H1 (cell line): ENCODE measurements around the gene ADGRB3. TPM values are rescaled to one million over a fixed set of nuclear protein-coding genes. Genes with fewer than 3 reads are reported as not detected.

Experiments used
- CTCF ChIA-PET: fragments of 300-600 bp; sonication (Branson Sonifier 250); formaldehyde crosslinking; loops from one replicate; lab custom pipeline; 2021; ENCODE audit not compliant: partially characterized antibody; lab: Charles Lee
- POLR2A ChIA-PET: fragments of 300-600 bp; sonication (Branson Sonifier 250); formaldehyde crosslinking; loops from one replicate; lab custom pipeline; 2021; ENCODE audit warnings: inconsistent platforms; ENCODE audit not compliant: partially characterized antibody; lab: Charles Lee
- DNase-seq, 2 experiments: peaks; one replicate each; pipeline versions ENCODE4 v3.0.0 to v3.0.0-alpha.2; 2010 to 2022; ENCODE audit warnings: low spot score in 2 of 2, low read depth in 1 of 2, mixed read lengths in 1 of 2
- FAIRE-seq: peaks from 2 replicates; lab custom pipeline; 2011; peaks lifted over from hg19 to GRCh38; lab: Jason Lieb, UNC
- H2AFZ ChIP-seq: 2 replicates; pipeline ENCODE4 v1.8.1; 2012; ENCODE audit warnings: low read length, inconsistent platforms
- H2AK5ac ChIP-seq: 2 replicates; pipeline ENCODE4 v1.6.1; 2013; ENCODE audit warnings: low read depth, low read length
- H2BK120ac ChIP-seq: replicated peaks from 2 replicates; pipeline ENCODE3; 2013; ENCODE audit warnings: low read depth, low read length, inconsistent platforms
- H2BK12ac ChIP-seq: 2 replicates; pipeline ENCODE4 v1.6.1; 2013; ENCODE audit warnings: low read depth, low read length
- H2BK15ac ChIP-seq: 2 replicates; pipeline ENCODE4 v1.6.1; 2013; ENCODE audit warnings: low read length
- H2BK20ac ChIP-seq: 2 replicates; pipeline ENCODE4 v1.6.1; 2013; ENCODE audit warnings: low read length
- H2BK5ac ChIP-seq: 2 replicates; pipeline ENCODE4 v1.6.1; 2013; ENCODE audit warnings: low read depth, low read length
- H3K14ac ChIP-seq: 2 replicates; pipeline ENCODE4 v1.6.1; 2013; ENCODE audit warnings: inconsistent platforms; ENCODE audit not compliant: insufficient read length
- H3K18ac ChIP-seq: 2 replicates; pipeline ENCODE4 v1.6.1; 2013; ENCODE audit warnings: low read length; ENCODE audit errors: extremely low read depth
- H3K23ac ChIP-seq: 2 replicates; pipeline ENCODE4 v1.6.1; 2013; ENCODE audit warnings: inconsistent platforms; ENCODE audit not compliant: insufficient read length
- H3K23me2 ChIP-seq: 2 replicates; pipeline ENCODE4 v1.6.1; 2013; ENCODE audit warnings: low read depth, low read length
- H3K27ac ChIP-seq: 2 replicates; pipeline ENCODE4 v1.6.1; 2011; ENCODE audit warnings: low read depth, low read length, inconsistent platforms
- H3K27me3 ChIP-seq, 4 experiments: replicated peaks in 1 of 4; 1 replicate in 1 of 4; 2 replicates in 3 of 4; pipeline versions ENCODE4 v1.6.1 to v1.8.1; 2011 to 2013; ENCODE audit warnings: low read length in 3 of 4, mild to moderate bottlenecking in 3 of 4, inconsistent platforms in 2 of 4, mixed read lengths in 2 of 4, moderate library complexity in 1 of 4; ENCODE audit not compliant: control insufficient read depth in 3 of 4, insufficient read depth in 3 of 4; ENCODE audit errors: extremely low read depth in 1 of 4
- H3K36me3 ChIP-seq, 4 experiments: 2 replicates each; pipeline versions ENCODE4 v1.6.1 to v1.8.1; 2011 to 2013; ENCODE audit warnings: mild to moderate bottlenecking in 4 of 4, low read length in 3 of 4, moderate library complexity in 2 of 4, control low read depth in 1 of 4, inconsistent platforms in 1 of 4; ENCODE audit not compliant: insufficient read depth in 4 of 4, control insufficient read depth in 2 of 4
- H3K4ac ChIP-seq: replicated peaks from 2 replicates; pipeline ENCODE3; 2013; ENCODE audit warnings: low read length, low read depth, mixed read lengths, inconsistent platforms; ENCODE audit not compliant: insufficient read length
- H3K4me1 ChIP-seq, 4 experiments: replicated peaks in 1 of 4; 1 replicate in 1 of 4; 2 replicates in 3 of 4; pipeline versions ENCODE4 v1.6.1 to v1.8.1; 2011 to 2013; ENCODE audit warnings: low read length in 3 of 4, inconsistent platforms in 2 of 4, mixed read lengths in 1 of 4; ENCODE audit not compliant: insufficient read depth in 4 of 4, control insufficient read depth in 3 of 4
- H3K4me2 ChIP-seq, 2 experiments: 2 replicates each; pipeline versions ENCODE4 v1.6.1 to v1.8.1; 2011 to 2013; ENCODE audit warnings: low read depth in 2 of 2, low read length in 2 of 2, control low read depth in 1 of 2, inconsistent platforms in 1 of 2, mild to moderate bottlenecking in 1 of 2; ENCODE audit not compliant: insufficient read depth in 1 of 2
- H3K4me3 ChIP-seq, 4 experiments: fragments of 200-600, 300-600 bp in 1 of 4; sonication (generic), shearing (Covaris generic), sonication (Bioruptor Twin) in 1 of 4; 2 replicates each; pipeline versions ENCODE4 v1.5.1 to v1.8.1; 2011 to 2016; ENCODE audit warnings: low read length in 4 of 4, low read depth in 3 of 4, control low read depth in 2 of 4, inconsistent platforms in 2 of 4, mild to moderate bottlenecking in 2 of 4, mixed read lengths in 1 of 4, moderate library complexity in 1 of 4; ENCODE audit not compliant: insufficient read depth in 2 of 4; ENCODE audit errors: extremely low read depth in 1 of 4
- H3K56ac ChIP-seq: replicated peaks from 2 replicates; pipeline ENCODE3; 2013; ENCODE audit warnings: low read depth, mild to moderate bottlenecking, mixed read lengths, low read length, inconsistent platforms; ENCODE audit not compliant: insufficient read length
- H3K79me1 ChIP-seq: 2 replicates; pipeline ENCODE4 v1.6.1; 2013; ENCODE audit warnings: low read depth, low read length, control low read depth
- H3K79me2 ChIP-seq, 2 experiments: 2 replicates each; pipeline versions ENCODE4 v1.6.1 to v1.8.1; 2012 to 2013; ENCODE audit warnings: low read length in 2 of 2, mild to moderate bottlenecking in 2 of 2, inconsistent platforms in 1 of 2; ENCODE audit not compliant: insufficient read depth in 2 of 2, control insufficient read depth in 1 of 2
- H3K9ac ChIP-seq, 4 experiments: replicated peaks in 1 of 4; 1 replicate in 1 of 4; 2 replicates in 3 of 4; pipeline versions ENCODE4 v1.6.1 to v1.8.1; 2011 to 2013; ENCODE audit warnings: low read depth in 3 of 4, low read length in 3 of 4, control low read depth in 2 of 4, mild to moderate bottlenecking in 2 of 4, moderate library complexity in 2 of 4, inconsistent platforms in 1 of 4; ENCODE audit errors: extremely low read depth in 1 of 4
- H3K9me3 ChIP-seq, 2 experiments: 2 replicates each; pipeline versions ENCODE4 v1.6.1 to v1.8.1; 2012 to 2013; ENCODE audit warnings: mild to moderate bottlenecking in 2 of 2, moderate library complexity in 2 of 2, control low read depth in 1 of 2, inconsistent platforms in 1 of 2, low read depth in 1 of 2, low read length in 1 of 2, mixed read lengths in 1 of 2; ENCODE audit not compliant: insufficient read depth in 2 of 2
- H4K20me1 ChIP-seq, 2 experiments: replicated peaks in 1 of 2; 2 replicates each; pipeline versions ENCODE3 to v1.8.1; 2011 to 2013; ENCODE audit warnings: inconsistent platforms in 2 of 2, low read length in 2 of 2, mild to moderate bottlenecking in 1 of 2; ENCODE audit not compliant: insufficient read depth in 2 of 2, control insufficient read depth in 1 of 2
- H4K5ac ChIP-seq: 2 replicates; pipeline ENCODE4 v1.6.1; 2013; ENCODE audit warnings: low read length, low read depth, mixed read lengths, inconsistent platforms; ENCODE audit not compliant: insufficient read length
- H4K8ac ChIP-seq: 2 replicates; pipeline ENCODE4 v1.8.0; 2013; ENCODE audit warnings: mild to moderate bottlenecking, moderate library complexity, low read length, inconsistent platforms; ENCODE audit not compliant: insufficient read depth; ENCODE audit errors: extremely low read depth
- H4K91ac ChIP-seq: replicated peaks from 2 replicates; pipeline ENCODE3; 2013; ENCODE audit warnings: low read length, mixed read lengths, inconsistent platforms; ENCODE audit not compliant: insufficient read length
- ASH2L ChIP-seq: fragments of 200-600, 300-600 bp; sonication (generic); IDR thresholded peaks from one replicate; pipeline ENCODE4 v1.7.1; 2017; ENCODE audit warnings: low read length
- BACH1 ChIP-seq: IDR thresholded peaks from 2 replicates; pipeline ENCODE4 v1.6.1; 2012; ENCODE audit warnings: low read length, improper control_type of control experiment
- CTBP2 ChIP-seq: IDR thresholded peaks from 2 replicates; pipeline ENCODE4 v1.7.0; 2011; ENCODE audit warnings: borderline replicate concordance, mild to moderate bottlenecking, moderate library complexity, mixed read lengths, low read length; ENCODE audit not compliant: insufficient read depth, insufficient read length
- EP300 ChIP-seq, 2 experiments: IDR thresholded peaks; 1 replicate in 1 of 2; 2 replicates in 1 of 2; pipeline ENCODE4 v1.6.1; 2011 to 2012; ENCODE audit warnings: low read depth in 2 of 2, low read length in 2 of 2, mild to moderate bottlenecking in 2 of 2, borderline replicate concordance in 1 of 2, inconsistent platforms in 1 of 2, moderate library complexity in 1 of 2
- KDM1A ChIP-seq: fragments of 200-600, 300-600 bp; sonication (generic); IDR thresholded peaks from 2 replicates; pipeline ENCODE4 v1.7.1; 2016; ENCODE audit warnings: mild to moderate bottlenecking, low read length, borderline replicate concordance
- POLR2A ChIP-seq, 2 experiments: IDR thresholded peaks; 1 replicate in 1 of 2; 2 replicates in 1 of 2; pipeline ENCODE4 v1.6.1; 2011; ENCODE audit warnings: low read depth in 2 of 2, low read length in 2 of 2, mild to moderate bottlenecking in 2 of 2; ENCODE audit errors: control extremely low read depth in 1 of 2
- SIN3A ChIP-seq, 2 experiments: IDR thresholded peaks in 1 of 2; conservative IDR thresholded peaks in 1 of 2; 2 replicates each; pipeline ENCODE4 v1.6.1; 2011 to 2012; ENCODE audit warnings: low read length in 2 of 2, improper control_type of control experiment in 1 of 2, low read depth in 1 of 2, mild to moderate bottlenecking in 1 of 2
- SUZ12 ChIP-seq: fragments of 200-600 bp; sonication (generic); IDR thresholded peaks from 2 replicates; pipeline ENCODE4 v1.6.1; 2012; ENCODE audit warnings: mild to moderate bottlenecking, inconsistent platforms, low read length, moderate library complexity, mixed read lengths
- USF2 ChIP-seq: IDR thresholded peaks from 2 replicates; pipeline ENCODE4 v1.6.1; 2011; ENCODE audit warnings: low read length, improper control_type of control experiment
- ZNF274 ChIP-seq: IDR thresholded peaks from 2 replicates; pipeline ENCODE4 v1.7.0; 2012; ENCODE audit warnings: low read length, borderline replicate concordance; ENCODE audit errors: extremely low read depth
- WGBS, 2 experiments: shearing (Covaris generic) in 1 of 2; methylation state at CpG; one replicate each; pipeline versions ENCODE4 v1.1.6 to v1.1.7; 2013 to 2015; ENCODE audit warnings: low lambda C conversion rate in 2 of 2, mixed read lengths in 2 of 2, inconsistent platforms in 1 of 2, low coverage in 1 of 2, missing lambda C conversion rate in 1 of 2; ENCODE audit not compliant: insufficient replicate concordance in 2 of 2, insufficient coverage in 1 of 2, insufficient read length in 1 of 2; ENCODE audit errors: extremely low coverage in 1 of 2, missing lambda C conversion rate in 1 of 2; 5-methylcytosine and 5-hydroxymethylcytosine counted together
- polyA plus RNA-seq, 7 experiments: library from polyadenylated mRNA; depleted of rRNA in 3 of 7; stranded (reverse) in 5 of 7; unstranded in 2 of 7; fragments of >200 nt in 5 of 7; fragments of 200-250 nt in 2 of 7; gene quantifications; 1 replicate in 5 of 7; 2 replicates in 1 of 7; 4 replicates in 1 of 7; pipeline versions ENCODE4 v1.2.1 to v1.2.3, GENCODE V29; 2011 to 2013; ENCODE audit warnings: missing spikeins in 2 of 7, mixed read lengths in 2 of 7
- total RNA-seq: library from RNA; stranded (reverse); fragmentation: NEBNext Ultra II Directional; extraction: Animal tissue kit (Norgen Biotek cat#: 25700); gene quantifications from 2 replicates; pipeline ENCODE4 v1.2.1, GENCODE V29; 2021

ADGRB3 gene
- total and polyA plus RNA-seq, 2 of the 8 experiments (the other 6 are each of a cell fraction or from before 2014, with no cell fraction given) = 0.35 to 1.2 TPM

GRCh38 chr6:68633972-68634725, 933 bp upstream of the ADGRB3 start:
- peaks cover 0 to 4% (median under 1%) of the 10 kb centered on the region in 4 experiments; a peak in 2 of 7 replicates for H3K4me1 ChIP-seq
- FAIRE-seq (no peak), DNase-seq (peak in 1 of 2 experiments; percentile 74)
- peak overlapping the region; percentile 84 to 95 for H3K4me2 ChIP-seq
- no peaks in the 10 kb centered on the region for H4K20me1 ChIP-seq
- no peak overlapping the region for H3K4ac ChIP-seq
- H4K8ac ChIP-seq = no peak overlapping the region
- H3K27ac ChIP-seq = no peak overlapping the region
- H3K9me3 ChIP-seq = no peaks in the 10 kb centered on the region
- H3K27me3 ChIP-seq = peaks cover 0 to 18% (median 7%) of the 10 kb centered on the region in 4 experiments; a peak in 5 of 7 replicates
- no peak overlapping the region for H4K5ac ChIP-seq
- H2BK15ac ChIP-seq = no peak overlapping the region
- H3K4me3 ChIP-seq = peak overlapping the region; percentile 70 to 97 (median 83)
- no peak overlapping the region for H2AK5ac ChIP-seq
- H3K9ac ChIP-seq = peak overlapping the region in 1 of 4 experiments; percentile 13; a peak in 1 of 7 replicates
- H2BK12ac ChIP-seq = no peak overlapping the region
- H3K18ac ChIP-seq = no peak overlapping the region
- WGBS, 2 experiments = 6% methylated on average over 23 of the region's 23 CpGs; no CpG with 5 or more reads in 1 of the 2 experiments
- H3K36me3 ChIP-seq = no peaks in the 10 kb centered on the region
- H3K79me2 ChIP-seq = no peaks in the 10 kb centered on the region
- no peaks in the 10 kb centered on the region for H3K79me1 ChIP-seq
- no peak overlapping the region for H2BK5ac ChIP-seq
- ChIA-PET POLR2A (interaction anchor here (1.3 to 1.8 kb wide), 3 partner anchors 74 to 143 kb away, joined by 3 to 5 read pairs (median 4); no protein-coding TSS in a partner anchor), CTCF (interaction anchor here (1.2 to 7.9 kb wide), 4 partner anchors 9 to 145 kb away, joined by 4 to 119 read pairs (median 20); no protein-coding TSS in a partner anchor)
- no peak overlapping the region for H2BK120ac ChIP-seq
- no peak overlapping the region for H3K23ac ChIP-seq
- H4K91ac ChIP-seq = no peak overlapping the region
- peak overlapping the region; percentile 88 for H2AFZ ChIP-seq
- no peak overlapping the region for H3K14ac ChIP-seq
- H3K56ac ChIP-seq = no peak overlapping the region
- H3K23me2 ChIP-seq = peaks cover 4% of the 10 kb centered on the region
- H2BK20ac ChIP-seq = no peak overlapping the region
- no peak for TF ChIP-seq SIN3A (conservative IDR thresholded peaks at IDR 0.05 in 1 of 2, IDR thresholded peaks at IDR 0.05 in 1 of 2; ENCODE audit: low read depth in 1 of 2, low read length in 2 of 2)
- no peak for TF ChIP-seq KDM1A
- TF ChIP-seq BACH1 = no peak
- 0 out of 2 replicates have a peak, but pooled peaks have one; percentile 9 for TF ChIP-seq SUZ12
- no peak for TF ChIP-seq POLR2A (IDR thresholded peaks at IDR 0.05; ENCODE audit: control extremely low read depth in 1 of 2, low read depth in 2 of 2, low read length in 2 of 2)
- TF ChIP-seq ZNF274 = no peak
- TF ChIP-seq USF2 = no peak
- no peak for TF ChIP-seq CTBP2
- TF ChIP-seq ASH2L = peak; percentile 61
- TF ChIP-seq EP300 (IDR thresholded peaks at IDR 0.05; ENCODE audit: borderline replicate concordance in 1 of 2, low read depth in 2 of 2, low read length in 2 of 2) = no peak
